NCI-H2029 (cell line): Measurements from ENCODE around the gene FER.
"Not testable (repeated sequence)": the region's sequence is repeated elsewhere in the genome, so short reads cannot be mapped to it uniquely, and the experiment has no call there.

Experiments used
- DNase-seq: peaks from one replicate; lab custom pipeline; 2025; lab: John Stamatoyannopoulos, UW

FER gene

GRCh38 chr5:108798513-108799265 lies 51.0 kb downstream of the FER start:
- no peak for DNase-seq

DNA sequence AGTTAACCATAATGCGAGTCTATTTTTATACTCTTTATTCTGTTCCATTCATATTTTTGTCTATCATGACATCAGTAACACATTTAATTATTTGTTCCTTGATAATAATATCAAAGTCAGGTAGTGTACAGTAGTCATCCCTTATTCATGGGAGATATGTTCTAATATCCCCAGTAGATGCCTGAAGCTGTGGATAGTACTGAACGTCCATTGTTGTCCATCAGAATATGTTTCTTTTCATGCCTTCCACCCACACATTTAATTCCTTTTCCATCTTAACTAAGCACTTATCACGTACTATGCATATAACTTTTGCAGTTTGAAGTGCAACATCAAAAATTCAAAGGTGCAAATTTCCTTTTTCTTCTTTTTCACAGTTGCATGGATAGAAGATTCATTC lies 53.6 kb downstream of the FER start:
- no peak for DNase-seq

DNA sequence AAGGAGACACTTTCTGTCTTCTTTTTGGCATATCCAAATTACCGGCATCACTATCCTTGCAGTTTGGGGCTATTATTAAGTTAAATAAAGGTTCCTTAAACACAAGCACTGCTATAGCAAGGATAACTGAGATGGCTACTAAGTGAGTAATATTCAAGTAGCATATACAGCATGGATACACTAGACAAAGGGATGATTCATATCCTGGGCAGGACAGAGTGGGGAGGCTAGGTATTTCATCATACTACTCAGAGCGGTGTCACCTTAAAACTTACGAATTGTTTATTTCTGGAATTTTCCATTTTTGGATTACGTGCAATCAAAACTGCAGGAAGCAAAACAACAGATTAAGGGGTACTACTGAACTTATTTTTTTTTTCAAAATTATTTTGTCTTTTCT lies 54.1 kb downstream of the FER start:
- no peak for DNase-seq

- DNase-seq = no peak
These were observed 63.0 kb downstream of the FER start for GRCh38 chr5:108810717-108811116.

- no peak for DNase-seq
These were observed 66.0 kb downstream of the FER start for GRCh38 chr5:108813673-108814072.

- DNase-seq = no peak
These were observed 66.9 kb downstream of the FER start for GRCh38 chr5:108814551-108814950.

- DNase-seq = no peak
These were observed 71.0 kb downstream of the FER start for GRCh38 chr5:108818613-108819272.

- no peak for DNase-seq
These were observed 73.3 kb downstream of the FER start for GRCh38 chr5:108820983-108821382.

DNA sequence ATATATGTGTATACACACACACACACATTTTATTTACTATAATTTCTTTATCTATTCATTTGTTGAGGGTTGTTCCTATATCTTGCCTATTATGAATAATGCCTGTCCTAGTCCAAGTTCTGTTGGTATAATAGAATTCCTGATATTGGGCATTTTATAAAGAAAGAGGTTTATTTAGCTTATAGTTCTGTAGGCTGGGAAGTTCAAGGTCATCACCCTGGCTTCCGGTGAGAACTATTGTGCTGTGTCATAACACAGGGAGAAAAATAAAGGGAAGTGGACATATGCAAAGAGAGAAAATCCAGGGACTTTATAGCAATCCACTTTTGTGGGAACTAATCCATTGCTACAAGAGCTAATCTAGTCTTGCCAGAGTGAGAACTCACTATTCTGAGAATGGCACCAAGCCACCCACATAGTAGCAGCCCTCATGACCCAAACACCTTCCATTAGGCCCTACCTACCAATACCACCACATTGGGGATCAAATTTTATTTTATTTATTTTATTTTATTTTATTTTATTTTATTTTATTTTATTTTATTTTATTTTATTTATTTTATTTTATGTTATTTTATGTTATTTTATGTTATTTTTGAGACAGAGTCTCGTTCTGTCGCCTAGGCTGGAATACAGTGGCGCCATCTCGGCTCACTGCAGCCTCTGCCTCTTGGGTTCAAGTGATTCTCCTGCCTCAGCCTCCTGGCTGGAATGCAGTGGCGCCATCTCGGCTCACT lies 74.7 kb downstream of the FER start:
- no peak for DNase-seq

DNA sequence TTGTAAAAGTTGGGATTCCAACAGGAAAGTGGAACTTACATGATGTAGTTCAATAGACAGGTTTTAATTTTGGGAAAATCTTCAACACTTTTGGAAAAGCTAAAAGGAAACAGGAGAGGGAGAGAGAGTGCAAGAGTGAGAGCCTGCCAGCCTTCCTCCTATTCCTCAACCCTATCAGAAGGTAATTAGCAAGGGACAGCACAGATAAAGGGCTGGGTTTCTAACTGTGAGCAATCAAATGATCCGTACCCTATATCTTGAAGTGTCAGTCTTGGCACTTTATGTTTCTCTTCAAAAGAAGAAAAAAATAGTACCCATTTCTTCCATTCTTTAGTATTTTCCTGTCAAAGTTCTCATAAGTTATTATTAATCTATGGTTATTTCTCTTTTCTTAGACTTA lies 79.4 kb downstream of the FER start:
- DNase-seq = no peak

DNA sequence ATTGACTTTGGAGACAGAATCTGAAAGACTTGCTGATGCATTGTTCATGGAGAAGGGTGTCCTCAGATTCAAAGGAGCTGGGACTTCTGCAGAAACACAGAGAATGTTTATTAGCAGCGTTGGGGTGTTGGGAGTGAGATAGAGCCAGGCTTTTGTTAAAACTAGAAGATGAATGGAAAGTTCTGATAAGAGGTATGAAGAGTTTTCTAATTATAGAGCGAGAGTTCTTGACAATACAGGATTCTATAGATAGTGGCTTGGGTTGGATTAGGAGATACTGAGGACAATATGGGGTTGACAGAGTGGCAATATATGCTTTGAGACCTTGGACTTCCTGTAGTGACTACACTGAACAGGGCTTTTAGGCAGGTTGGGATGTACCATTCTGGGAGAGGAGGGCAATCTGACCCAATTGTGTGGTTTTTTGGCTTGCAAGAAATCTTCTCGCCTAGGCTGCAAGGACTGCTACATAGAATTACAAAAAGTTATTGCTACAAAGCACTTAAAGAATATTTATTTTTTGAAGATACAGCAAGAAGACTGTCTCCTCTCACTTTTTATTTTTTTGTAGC lies 83.1 kb downstream of the FER start:
- DNase-seq = no peak

DNA sequence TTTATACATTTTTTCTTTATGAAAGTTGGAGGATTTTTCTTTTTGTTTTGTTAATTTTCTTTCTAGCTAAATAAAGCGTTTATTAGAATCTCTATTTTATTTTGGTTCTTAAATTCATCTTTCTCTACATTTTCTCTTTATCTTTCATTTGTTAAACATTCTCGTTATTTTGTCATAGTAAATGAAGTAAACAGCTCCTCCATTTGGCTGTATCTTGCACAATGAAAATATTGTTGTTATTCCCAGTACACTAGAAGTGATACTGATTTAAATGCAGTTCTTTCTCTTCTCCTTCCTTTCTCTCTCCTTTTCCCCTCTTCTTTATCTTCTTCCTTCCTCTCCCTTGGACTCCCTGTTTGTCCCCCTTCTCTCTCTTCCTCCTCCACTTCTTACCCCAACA lies 88.8 kb downstream of the FER start:
- DNase-seq = no peak

GRCh38 chr5:108842260-108842941 lies 94.7 kb downstream of the FER start:
- not testable (repeated sequence) for DNase-seq

DNA sequence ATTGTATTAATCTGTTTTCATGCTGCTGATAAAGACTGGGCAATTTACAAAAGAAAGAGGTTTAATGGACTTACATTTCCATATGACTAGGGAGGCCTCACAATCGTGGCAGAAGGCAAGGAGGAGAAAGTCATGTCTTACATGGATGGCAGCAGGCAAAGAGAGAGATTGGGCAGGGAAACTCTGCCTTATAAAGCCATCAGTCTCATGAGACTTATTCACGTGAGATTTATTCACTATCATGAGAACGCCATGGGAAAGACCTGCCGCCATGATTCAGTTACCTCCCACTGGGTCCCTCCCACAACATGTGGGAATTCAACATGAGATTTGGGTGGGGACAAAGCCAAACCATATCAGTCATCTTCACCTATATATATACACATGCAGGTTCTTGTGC lies 103.4 kb downstream of the FER start:
- DNase-seq = not testable (repeated sequence)

DNA sequence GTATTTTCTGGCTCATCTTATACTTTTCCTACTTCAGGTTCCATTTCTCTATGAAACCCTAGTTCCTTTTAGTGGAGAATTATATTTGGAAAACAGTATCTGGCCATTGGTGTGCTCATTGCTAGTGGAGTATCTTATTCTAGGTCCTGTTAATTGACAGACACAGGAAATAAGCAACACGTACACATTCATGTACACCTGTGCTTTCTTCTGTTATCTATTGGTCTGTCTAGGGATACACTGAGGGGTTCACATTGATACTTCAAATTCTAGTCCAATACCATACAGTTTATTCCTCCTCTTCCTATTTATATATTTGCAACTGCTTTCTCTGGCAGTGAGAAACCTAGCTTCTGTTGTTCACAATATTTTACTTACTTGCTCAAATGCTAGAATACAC lies 110.2 kb downstream of the FER start:
- DNase-seq = no peak

- no peak for DNase-seq
These were observed 111.3 kb downstream of the FER start for GRCh38 chr5:108858959-108859358.

- DNase-seq = no peak
These were observed 114.5 kb downstream of the FER start for GRCh38 chr5:108862211-108862610.

GRCh38 chr5:108866097-108866496 lies 118.4 kb downstream of the FER start:
- DNase-seq = not testable (repeated sequence)

DNA sequence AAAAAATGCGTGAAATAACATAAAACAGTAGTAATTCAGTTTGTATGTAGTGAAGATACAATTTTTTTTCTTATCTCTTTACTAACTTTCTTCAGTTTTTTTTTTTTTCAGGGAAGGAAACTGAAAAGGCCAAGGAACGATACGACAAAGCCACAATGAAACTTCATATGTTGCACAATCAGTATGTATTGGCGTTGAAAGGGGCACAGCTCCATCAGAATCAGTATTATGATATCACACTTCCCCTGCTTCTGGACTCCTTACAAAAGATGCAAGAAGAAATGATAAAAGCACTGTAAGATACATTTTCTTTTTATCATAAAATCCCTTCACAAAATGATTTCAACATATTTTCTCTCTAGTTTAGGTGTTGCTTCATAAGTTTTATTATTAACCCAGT lies 120.0 kb downstream of the FER start:
- no peak for DNase-seq

DNA sequence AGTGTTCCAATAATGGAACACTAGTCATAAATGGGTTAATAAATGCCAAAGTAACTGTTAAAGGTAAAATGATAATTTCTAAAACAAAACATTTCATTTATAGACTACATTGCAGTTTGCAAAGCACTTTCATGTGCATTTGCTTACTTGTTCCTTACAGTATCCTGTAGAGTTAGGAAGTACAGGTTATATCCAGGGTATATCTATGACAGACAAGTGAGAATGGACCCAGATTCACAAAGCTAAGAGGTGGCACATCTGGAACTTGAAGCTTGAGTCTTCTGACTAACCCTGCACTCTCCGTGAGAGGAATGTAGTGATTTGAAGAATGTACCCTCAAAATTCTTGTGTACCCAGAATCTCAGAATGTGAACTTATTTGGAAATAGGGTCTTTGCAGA lies 121.4 kb downstream of the FER start:
- DNase-seq = no peak

DNA sequence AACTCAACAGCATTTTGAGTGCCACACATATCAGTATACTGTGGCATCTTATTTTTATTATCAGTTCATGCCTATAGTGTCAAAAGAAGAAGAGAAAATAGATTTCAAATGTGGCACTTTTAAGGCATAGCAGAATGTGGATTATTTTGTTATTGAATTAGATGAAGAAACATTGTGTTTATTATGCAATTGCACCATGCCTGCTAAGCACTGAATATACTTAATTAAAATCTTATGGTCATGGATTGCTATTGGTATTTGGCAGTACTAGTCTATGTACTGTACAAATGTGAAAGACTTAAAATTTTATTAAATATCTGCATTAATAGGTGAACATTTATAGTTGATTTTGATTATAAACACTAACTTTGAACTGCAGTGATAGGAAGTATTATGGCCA lies 128.8 kb downstream of the FER start:
- no peak for DNase-seq

DNA sequence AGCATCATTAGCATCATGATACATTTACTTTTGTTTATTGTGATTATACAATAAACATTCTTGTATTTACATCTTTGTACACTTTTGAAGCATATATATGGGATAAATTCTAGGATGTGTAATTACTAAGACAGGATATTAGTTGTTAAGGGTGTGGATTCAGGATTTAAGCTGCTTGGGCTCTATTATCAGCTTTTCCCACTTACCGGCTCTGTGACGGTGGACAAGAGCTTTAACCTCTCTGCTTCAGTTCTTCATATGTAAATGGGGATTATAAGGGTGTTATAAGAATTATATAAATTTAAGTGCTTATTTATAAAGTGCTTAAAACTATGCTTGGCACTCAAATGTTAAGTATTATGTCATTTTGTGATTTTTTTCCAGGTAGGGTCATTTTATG lies 131.1 kb downstream of the FER start:
- DNase-seq = no peak
